Sigmoid colon (tissue), 7 donors: ENCODE measurements around the gene C12orf75. TPM values are rescaled to one million over a fixed set of nuclear protein-coding genes. Genes with fewer than 3 reads are reported as not detected.
"Not testable (repeated sequence)": the region's sequence is repeated elsewhere in the genome, so short reads cannot be mapped to it uniquely, and the experiment has no call there.

ENCODE experiments used
- DNase-seq: peaks from one replicate; pipeline ENCODE4 v3.0.0-alpha.2; 2019
- H3K27ac ChIP-seq, 4 donors: fragments of 200-600 bp; sonication (generic); one replicate each; pipeline ENCODE4 v1.5.1; 2016 to 2019; ENCODE audit warnings: mild to moderate bottlenecking in 1 of 4
- H3K27me3 ChIP-seq, 3 donors: fragments of 200-600 bp; sonication (generic); one replicate each; pipeline ENCODE4 v1.5.1; 2019; ENCODE audit warnings: mild to moderate bottlenecking in 1 of 3
- H3K36me3 ChIP-seq, 4 donors: fragments of 200-600 bp; sonication (generic); one replicate each; pipeline ENCODE4 v1.5.1; 2016 to 2019
- H3K4me1 ChIP-seq, 4 donors: fragments of 200-600 bp; sonication (generic); one replicate each; pipeline ENCODE4 v1.5.1; 2017 to 2019
- H3K4me3 ChIP-seq, 4 donors: fragments of 200-600 bp; sonication (generic); one replicate each; pipeline ENCODE4 v1.5.1; 2017 to 2019; ENCODE audit warnings: mild to moderate bottlenecking in 2 of 4, moderate library complexity in 1 of 4
- H3K9me3 ChIP-seq, 4 donors: fragments of 200-600 bp in 3 of 4; sonication (generic) in 3 of 4; one replicate each; pipeline versions ENCODE4 v1.5.1 to v1.6.1; 2013 to 2019
- CTCF ChIP-seq, 4 experiments: fragments of 450-650 bp in 3 of 4; fragments of 200-600 bp in 1 of 4; IDR thresholded peaks; one replicate each; pipeline ENCODE4 v1.5.1; 2016 to 2019; ENCODE audit warnings: antibody characterized with exemption in 4 of 4, mild to moderate bottlenecking in 3 of 4, moderate library complexity in 2 of 4
- EP300 ChIP-seq, 4 donors: sonication (generic); formaldehyde crosslinking; IDR thresholded peaks; one replicate each; pipeline ENCODE4 v1.6.1; 2017; ENCODE audit warnings: antibody characterized with exemption in 4 of 4
- POLR2A ChIP-seq, 2 donors: fragments of 450-650 bp; IDR thresholded peaks; one replicate each; pipeline ENCODE4 v1.6.1; 2016; ENCODE audit warnings: antibody characterized with exemption in 2 of 2, mild to moderate bottlenecking in 2 of 2, moderate library complexity in 2 of 2
- POLR2AphosphoS5 ChIP-seq, 4 donors: sonication (generic); formaldehyde crosslinking; IDR thresholded peaks; one replicate each; pipeline ENCODE4 v1.6.1; 2017; ENCODE audit warnings: antibody characterized with exemption in 4 of 4
- WGBS, 2 donors: extraction: QIAGEN DNeasy Blood & Tissue Kit; methylation state at CpG; one replicate each; pipeline ENCODE4 v1.1.7; 2013; 5-methylcytosine and 5-hydroxymethylcytosine counted together
- intact Hi-C: fragments of 100-400 bp; cut with DNase I; formaldehyde crosslinking; loops from one replicate; pipeline ENCODE4 v1.15.1; 2023
- polyA plus RNA-seq, 3 donors: library from polyadenylated mRNA; stranded (reverse); fragments of 200-250 nt; gene quantifications; one replicate each; pipeline ENCODE4 v1.2.3, GENCODE V29; 2013
- total RNA-seq, 4 donors: library from RNA; depleted of rRNA; stranded (reverse); fragments of >200 nt; gene quantifications; one replicate each; pipeline ENCODE4 v1.1.0, GENCODE V29; 2016
- donor health status: healthy with polysubstance abuse.
- donor health status: Bipolar disorder and iron deficiency.
- donor health status: healthy.

C12orf75 gene
- total and polyA plus RNA-seq, 7 donors = 1.6 to 310 (median 4.4) TPM

GRCh38 chr12:105336411-105336810 is 5.9 kb downstream of the C12orf75 start:
- TF ChIP-seq POLR2AphosphoS5 (IDR thresholded peaks at IDR 0.05) (no peak), POLR2A (IDR thresholded peaks at IDR 0.05) (no peak), CTCF (IDR thresholded peaks at IDR 0.05) (no peak), EP300 (IDR thresholded peaks at IDR 0.05) (no peak)
- H3K36me3 ChIP-seq = no peaks in the 10 kb centered on the region
- intact Hi-C loops = no loop called here
- no peak overlapping the region for H3K27ac ChIP-seq
- 66 to 87% methylated on average over 7 of the region's 7 CpGs for WGBS, 2 donors
- H3K9me3 ChIP-seq = peaks cover 0 to 4% (median 2%) of the 10 kb centered on the region in 4 donors
- no peak overlapping the region for H3K4me3 ChIP-seq
- peaks cover 0 to 3% (median 0%) of the 10 kb centered on the region in 4 donors for H3K4me1 ChIP-seq
- no peak for DNase-seq
- peaks cover 0 to 2% (median 0%) of the 10 kb centered on the region in 3 donors for H3K27me3 ChIP-seq

GRCh38 chr12:105337391-105337790 is 6.9 kb downstream of the C12orf75 start:
- intact Hi-C loops = no loop called here
- no peak overlapping the region for H3K27ac ChIP-seq
- H3K9me3 ChIP-seq = peaks cover 0 to 5% (median 2%) of the 10 kb centered on the region in 4 donors
- H3K36me3 ChIP-seq = no peaks in the 10 kb centered on the region
- no peak for DNase-seq
- H3K4me1 ChIP-seq = no peaks in the 10 kb centered on the region
- no peaks in the 10 kb centered on the region for H3K27me3 ChIP-seq
- no peak overlapping the region for H3K4me3 ChIP-seq
- TF ChIP-seq EP300 (IDR thresholded peaks at IDR 0.05) = no peak
- no peak for TF ChIP-seq CTCF (IDR thresholded peaks at IDR 0.05)
- TF ChIP-seq POLR2AphosphoS5 (IDR thresholded peaks at IDR 0.05) = no peak
- TF ChIP-seq POLR2A (IDR thresholded peaks at IDR 0.05) = no peak
- 84 to 96% methylated on average over 3 of the region's 3 CpGs for WGBS, 2 donors

- intact Hi-C loops = no loop called here
- Histone ChIP-seq H3K27ac (no peak overlapping the region), H3K4me3 (no peak overlapping the region), H3K4me1 (no peaks in the 10 kb centered on the region), H3K27me3 (no peaks in the 10 kb centered on the region), H3K36me3 (no peaks in the 10 kb centered on the region), H3K9me3 (peaks cover 0 to 5% (median 2%) of the 10 kb centered on the region in 4 donors)
- WGBS, 2 donors = 52 to 75% methylated on average over 1 of the region's 1 CpG
- no peak for DNase-seq
- TF ChIP-seq POLR2AphosphoS5 (IDR thresholded peaks at IDR 0.05) (no peak), CTCF (IDR thresholded peaks at IDR 0.05) (no peak), EP300 (IDR thresholded peaks at IDR 0.05) (no peak), POLR2A (IDR thresholded peaks at IDR 0.05) (no peak)
Measured at GRCh38 chr12:105338966-105339365, 8.5 kb downstream of the C12orf75 start.

- Histone ChIP-seq H3K27me3 (no peaks in the 10 kb centered on the region), H3K36me3 (no peaks in the 10 kb centered on the region), H3K27ac (no peak overlapping the region), H3K4me3 (no peak overlapping the region), H3K9me3 (peaks cover 0 to 5% (median 2%) of the 10 kb centered on the region in 4 donors), H3K4me1 (no peaks in the 10 kb centered on the region)
- intact Hi-C loops = no loop called here
- 98 to 99% methylated on average over 2 of the region's 2 CpGs for WGBS, 2 donors
- TF ChIP-seq POLR2A (IDR thresholded peaks at IDR 0.05) = no peak
- no peak for TF ChIP-seq POLR2AphosphoS5 (IDR thresholded peaks at IDR 0.05)
- TF ChIP-seq EP300 (IDR thresholded peaks at IDR 0.05) = no peak
- TF ChIP-seq CTCF (IDR thresholded peaks at IDR 0.05) = no peak
- DNase-seq = no peak
Measured at GRCh38 chr12:105341010-105341409, 10.5 kb downstream of the C12orf75 start.

GRCh38 chr12:105341620-105342019 is 11.1 kb downstream of the C12orf75 start:
- H3K36me3 ChIP-seq, H3K27ac ChIP-seq, H3K4me1 ChIP-seq, DNase-seq, H3K9me3 ChIP-seq, H3K27me3 ChIP-seq, H3K4me3 ChIP-seq, intact Hi-C loops: not testable (repeated sequence)
- WGBS, 2 donors = 79 to 86% methylated on average over 1 of the region's 1 CpG
